GM23248 (cell line): ENCODE results near the gene ADAMTS18. TPM values are rescaled to one million over a fixed set of nuclear protein-coding genes. Genes with fewer than 3 reads are reported as not detected.

ENCODE experiments used
- DNase-seq: peaks from one replicate; pipeline ENCODE4 v3.0.0-alpha.2; 2015
- H2AFZ ChIP-seq: fragments of 200-600 bp; sonication (generic); 2 replicates; pipeline ENCODE4 v1.6.1; 2016; ENCODE audit warnings: antibody characterized with exemption
- H3F3A ChIP-seq: fragments of 200-600 bp; sonication (generic); 2 replicates; pipeline ENCODE4 v1.6.1; 2016; ENCODE audit warnings: mild to moderate bottlenecking, antibody characterized with exemption, mixed run types; ENCODE audit not compliant: insufficient read depth
- H3K27ac ChIP-seq: fragments of 200-600 bp; sonication (generic); 2 replicates; pipeline ENCODE4 v1.5.1; 2016; ENCODE audit warnings: mild to moderate bottlenecking
- H3K27me3 ChIP-seq: fragments of 200-600 bp; sonication (generic); replicated peaks from 2 replicates; pipeline ENCODE4 v1.6.1; 2016; ENCODE audit warnings: mild to moderate bottlenecking; ENCODE audit not compliant: insufficient read depth
- H3K36me3 ChIP-seq: fragments of 200-600 bp; sonication (generic); 2 replicates; pipeline ENCODE4 v1.6.1; 2016; ENCODE audit warnings: low read depth, mild to moderate bottlenecking
- H3K4me1 ChIP-seq: fragments of 200-600 bp; sonication (generic); 2 replicates; pipeline ENCODE4 v1.6.1; 2016; ENCODE audit warnings: mild to moderate bottlenecking; ENCODE audit not compliant: insufficient read depth
- H3K4me2 ChIP-seq: fragments of 200-600 bp; sonication (generic); one replicate; pipeline ENCODE4 v1.6.1; 2016; ENCODE audit warnings: mild to moderate bottlenecking; ENCODE audit not compliant: unreplicated experiment
- H3K4me3 ChIP-seq: fragments of 200-600 bp; sonication (generic); 2 replicates; pipeline ENCODE4 v1.5.1; 2016; ENCODE audit warnings: mild to moderate bottlenecking
- H3K79me2 ChIP-seq: fragments of 200-600 bp; sonication (generic); 2 replicates; pipeline ENCODE4 v1.6.1; 2016; ENCODE audit warnings: mild to moderate bottlenecking; ENCODE audit not compliant: insufficient read depth
- H3K9ac ChIP-seq: fragments of 200-600 bp; sonication (generic); 2 replicates; pipeline ENCODE4 v1.6.1; 2016; ENCODE audit warnings: mild to moderate bottlenecking
- H3K9me2 ChIP-seq: fragments of 200-600 bp; sonication (generic); 2 replicates; pipeline ENCODE4 v1.6.1; 2016; ENCODE audit warnings: mixed run types, mild to moderate bottlenecking, moderate library complexity; ENCODE audit not compliant: insufficient read depth
- H3K9me3 ChIP-seq: fragments of 200-600 bp; sonication (generic); one replicate; pipeline ENCODE4 v1.6.1; 2017; ENCODE audit warnings: low read depth
- H4K20me1 ChIP-seq: fragments of 200-600 bp; sonication (generic); 2 replicates; pipeline ENCODE4 v1.6.0; 2016; ENCODE audit not compliant: insufficient read depth
- EZH2 ChIP-seq: fragments of 200-600 bp; sonication (generic); IDR thresholded peaks from 2 replicates; pipeline ENCODE4 v1.6.1; 2018; ENCODE audit warnings: antibody characterized with exemption, mild to moderate bottlenecking; ENCODE audit not compliant: insufficient read depth, poor library complexity, severe bottlenecking
- EZH2phosphoT487 ChIP-seq: fragments of 200-600 bp; sonication (generic); IDR thresholded peaks from 2 replicates; pipeline ENCODE4 v1.6.1; 2018; ENCODE audit warnings: antibody characterized with exemption, moderate library complexity, mild to moderate bottlenecking, low read depth; ENCODE audit not compliant: insufficient read depth
- WGBS, 2 experiments: methylation state at CpG; one replicate each; pipeline ENCODE4 v1.1.6; 2015 to 2017; ENCODE audit warnings: low lambda C conversion rate in 2 of 2, low coverage in 1 of 2; ENCODE audit errors: missing lambda C conversion rate in 2 of 2; 5-methylcytosine and 5-hydroxymethylcytosine counted together
- in situ Hi-C: fragments of 300-500 bp; cut with MboI; formaldehyde crosslinking; loops from 2 replicates; pipeline ENCODE4 v1.15.0; 2020
- polyA plus RNA-seq: library from polyadenylated mRNA; unstranded; fragments of >200 nt; fragmentation: Nextera tagmentation; extraction: Ambion mirVana; gene quantifications from 2 replicates; pipeline ENCODE4 v1.2.1, GENCODE V29; 2016
- total RNA-seq: library from RNA; depleted of rRNA; stranded (reverse); fragments of >200 nt; shearing (Covaris generic); gene quantifications from 2 replicates; pipeline ENCODE4 v1.2.3, GENCODE V29; 2014

Gene ADAMTS18
- total and polyA plus RNA-seq, 2 experiments from 2014 or later: not detected

DNA sequence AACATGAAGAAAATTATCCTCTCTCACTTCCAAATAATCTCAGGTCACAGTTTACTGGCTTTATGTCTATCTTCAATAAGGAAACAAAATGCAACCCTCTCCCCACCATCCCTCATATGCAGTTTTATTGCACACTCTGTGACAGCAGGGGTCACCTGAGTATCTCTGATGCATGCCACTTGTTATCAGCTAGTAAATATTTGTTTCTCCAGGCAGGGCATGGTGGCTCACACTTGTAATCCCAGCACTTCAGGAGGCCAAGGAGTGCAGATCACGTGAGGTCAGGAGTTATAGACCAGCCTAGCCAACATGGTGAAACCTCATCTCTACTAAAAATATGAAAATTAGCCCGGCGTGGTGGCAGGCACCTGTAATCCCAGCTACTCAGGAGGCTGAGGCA, 61.1 kb downstream of the ADAMTS18 start:
- in situ Hi-C loops: no loop called here
- H3K4me2 ChIP-seq: no peak overlapping the region
- no peaks in the 10 kb centered on the region for H3K4me1 ChIP-seq
- H3K79me2 ChIP-seq: no peaks in the 10 kb centered on the region
- H3K9me3 ChIP-seq: no peaks in the 10 kb centered on the region
- no peak overlapping the region for H3K9ac ChIP-seq
- H3K4me3 ChIP-seq: no peak overlapping the region
- TF ChIP-seq EZH2phosphoT487 (no peak), EZH2 (no peak)
- H3K36me3 ChIP-seq: no peaks in the 10 kb centered on the region
- H3K27me3 ChIP-seq: 0 out of 2 replicates have a peak, but pooled peaks cover 9% of the 10 kb centered on the region
- no peak overlapping the region for H2AFZ ChIP-seq
- no peaks in the 10 kb centered on the region for H4K20me1 ChIP-seq
- no peak overlapping the region for H3K27ac ChIP-seq
- WGBS, 2 experiments: 56 to 74% methylated on average over 3 of the region's 3 CpGs
- no peak for DNase-seq
- no peaks in the 10 kb centered on the region for H3F3A ChIP-seq
- H3K9me2 ChIP-seq: no peaks in the 10 kb centered on the region

DNA sequence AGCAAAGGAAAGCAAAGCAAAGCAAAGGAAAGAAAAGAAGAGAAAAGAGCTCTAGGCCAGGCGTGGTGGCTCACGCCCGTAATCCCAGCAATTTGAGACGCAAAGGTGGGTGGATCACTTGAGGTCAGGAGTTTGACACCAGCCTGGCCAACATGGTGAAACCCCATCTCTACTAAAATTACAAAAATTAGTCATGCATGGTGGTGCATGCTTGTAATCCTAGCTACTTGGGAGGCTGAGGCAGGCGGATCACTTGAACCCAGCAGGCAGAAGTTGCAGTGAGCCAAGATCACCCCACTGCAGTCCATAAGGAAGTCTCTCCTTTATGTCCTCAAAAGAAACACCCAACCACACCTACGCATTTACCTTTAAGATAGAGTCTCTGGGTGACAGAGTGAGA, 70.1 kb downstream of the ADAMTS18 start:
- 64 to 68% methylated on average over 6 of the region's 6 CpGs for WGBS, 2 experiments
- TF ChIP-seq EZH2 (no peak), EZH2phosphoT487 (no peak)
- H3K4me1 ChIP-seq: no peaks in the 10 kb centered on the region
- no peaks in the 10 kb centered on the region for H3K9me3 ChIP-seq
- H3K36me3 ChIP-seq: no peaks in the 10 kb centered on the region
- no peak overlapping the region for H2AFZ ChIP-seq
- H3K79me2 ChIP-seq: no peaks in the 10 kb centered on the region
- no peak overlapping the region for H3K27ac ChIP-seq
- no peaks in the 10 kb centered on the region for H3F3A ChIP-seq
- no peak overlapping the region for H3K4me2 ChIP-seq
- H3K9me2 ChIP-seq: no peaks in the 10 kb centered on the region
- no peak overlapping the region for H3K9ac ChIP-seq
- DNase-seq: no peak
- no peaks in the 10 kb centered on the region; the same call in 1 of the 2 replicates for H3K27me3 ChIP-seq
- no peak overlapping the region for H3K4me3 ChIP-seq
- in situ Hi-C loops: no loop called here
- no peaks in the 10 kb centered on the region for H4K20me1 ChIP-seq

GRCh38 chr16:77359065-77359502, 75.8 kb downstream of the ADAMTS18 start:
- WGBS, 2 experiments: 52 to 59% methylated on average over 4 of the region's 4 CpGs
- Histone ChIP-seq H3K4me1 (no peaks in the 10 kb centered on the region), H4K20me1 (no peaks in the 10 kb centered on the region), H3K27me3 (peaks cover 9% of the 10 kb centered on the region; the same call in 1 of the 2 replicates), H2AFZ (no peak overlapping the region), H3K9me3 (no peaks in the 10 kb centered on the region), H3K9me2 (no peaks in the 10 kb centered on the region), H3K79me2 (no peaks in the 10 kb centered on the region), H3K27ac (no peak overlapping the region), H3K9ac (no peak overlapping the region), H3K4me2 (no peak overlapping the region), H3K4me3 (no peak overlapping the region), H3K36me3 (no peaks in the 10 kb centered on the region), H3F3A (no peaks in the 10 kb centered on the region)
- no peak for TF ChIP-seq EZH2phosphoT487
- TF ChIP-seq EZH2: no peak
- in situ Hi-C loops: no loop called here
- peak; percentile 24 for DNase-seq

GRCh38 chr16:77353587-77354263, 81.1 kb downstream of the ADAMTS18 start:
- Histone ChIP-seq H3F3A (no peaks in the 10 kb centered on the region), H2AFZ (no peak overlapping the region), H3K27me3 (peaks cover 9% of the 10 kb centered on the region; the same call in 1 of the 2 replicates), H3K4me2 (no peak overlapping the region), H3K9ac (no peak overlapping the region), H3K4me3 (no peak overlapping the region), H3K9me3 (no peaks in the 10 kb centered on the region), H3K27ac (no peak overlapping the region), H3K4me1 (no peaks in the 10 kb centered on the region), H4K20me1 (no peaks in the 10 kb centered on the region), H3K79me2 (no peaks in the 10 kb centered on the region), H3K36me3 (no peaks in the 10 kb centered on the region), H3K9me2 (no peaks in the 10 kb centered on the region)
- no peak for TF ChIP-seq EZH2
- TF ChIP-seq EZH2phosphoT487: no peak
- no peak for DNase-seq
- 37 to 45% methylated on average over 4 of the region's 4 CpGs for WGBS, 2 experiments
- in situ Hi-C loops: no loop called here

- Histone ChIP-seq H3K4me2 (no peak overlapping the region), H3K27me3 (no peaks in the 10 kb centered on the region; the same call in 1 of the 2 replicates), H3K27ac (no peak overlapping the region), H3K9me3 (no peaks in the 10 kb centered on the region), H3K9ac (no peak overlapping the region), H4K20me1 (no peaks in the 10 kb centered on the region), H3K79me2 (no peaks in the 10 kb centered on the region), H3F3A (no peaks in the 10 kb centered on the region), H3K4me3 (no peak overlapping the region), H3K36me3 (no peaks in the 10 kb centered on the region), H2AFZ (no peak overlapping the region), H3K9me2 (no peaks in the 10 kb centered on the region), H3K4me1 (no peaks in the 10 kb centered on the region)
- TF ChIP-seq EZH2: no peak
- TF ChIP-seq EZH2phosphoT487: no peak
- 82 to 83% methylated on average over 6 of the region's 6 CpGs for WGBS, 2 experiments
- no peak for DNase-seq
- in situ Hi-C loops: no loop called here
These were observed 90.5 kb downstream of the ADAMTS18 start for GRCh38 chr16:77344341-77344740.
